ENCODE data around the gene FHAD1.

- TF ChIP-seq TCF4 (CRISPR knock-in tag; IDR thresholded peaks at IDR 0.05; ENCODE audit: borderline replicate concordance) (no peak), SNAI2 (CRISPR knock-in tag; IDR thresholded peaks at IDR 0.05) (no peak), PATZ1 (CRISPR knock-in tag; IDR thresholded peaks at IDR 0.05; ENCODE audit: borderline replicate concordance) (no peak)
Observed at GRCh38 chr1:15310544-15310943, 63.5 kb downstream of the FHAD1 start.

All from SK-N-SH treated with all-trans-retinoic acid at 6 μM for 48 hours (cell line).